ENCODE data around the gene KRT13.

Gene KRT13

GRCh38 chr17:41475421-41475820, 30.0 kb downstream of the KRT13 start:
- no peak for DNase-seq (ENCODE audit: low read depth in 1 of 2, low spot score in 1 of 2)

GRCh38 chr17:41474863-41475262, 30.5 kb downstream of the KRT13 start:
- no peak for DNase-seq (ENCODE audit: low read depth in 1 of 2, low spot score in 1 of 2)

GRCh38 chr17:41468346-41468745, 37.1 kb downstream of the KRT13 start:
- no peak for DNase-seq (ENCODE audit: low read depth in 1 of 2, low spot score in 1 of 2)

- DNase-seq (ENCODE audit: low read depth in 1 of 2, low spot score in 1 of 2) = no peak
These were observed 37.9 kb downstream of the KRT13 start for GRCh38 chr17:41467561-41467960.

GRCh38 chr17:41466988-41467387, 38.4 kb downstream of the KRT13 start, which contains the start of gene KRT32:
TSS of gene KRT32 (minus strand) at chr17:41467386. CDS start at chr17:41467325, 61 bp downstream.
- DNase-seq (ENCODE audit: low read depth in 1 of 2, low spot score in 1 of 2) = no peak

GRCh38 chr17:41464682-41465081, 40.7 kb downstream of the KRT13 start:
- no peak for DNase-seq (ENCODE audit: low read depth in 1 of 2, low spot score in 1 of 2)

- no peak for DNase-seq (ENCODE audit: low read depth in 1 of 2, low spot score in 1 of 2)
These were observed 41.2 kb downstream of the KRT13 start for GRCh38 chr17:41464173-41464572.

GRCh38 chr17:41463746-41464145, 41.7 kb downstream of the KRT13 start:
- no peak for DNase-seq (ENCODE audit: low read depth in 1 of 2, low spot score in 1 of 2)

- no peak for DNase-seq (ENCODE audit: low read depth in 1 of 2, low spot score in 1 of 2)
These were observed 42.7 kb downstream of the KRT13 start for GRCh38 chr17:41462705-41463104.

- DNase-seq (ENCODE audit: low read depth in 1 of 2, low spot score in 1 of 2) = no peak
These were observed 47.7 kb downstream of the KRT13 start for GRCh38 chr17:41457676-41458075.

- DNase-seq (ENCODE audit: low read depth in 1 of 2, low spot score in 1 of 2) = no peak
These were observed 49.2 kb downstream of the KRT13 start for GRCh38 chr17:41456204-41456603.

GRCh38 chr17:41455236-41455635, 50.2 kb downstream of the KRT13 start:
- no peak for DNase-seq (ENCODE audit: low read depth in 1 of 2, low spot score in 1 of 2)

GRCh38 chr17:41453066-41453465, 52.3 kb downstream of the KRT13 start:
- no peak for DNase-seq (ENCODE audit: low read depth in 1 of 2, low spot score in 1 of 2)

- no peak for DNase-seq (ENCODE audit: low read depth in 1 of 2, low spot score in 1 of 2)
These were observed 53.1 kb downstream of the KRT13 start for GRCh38 chr17:41452281-41452680.

- no peak for DNase-seq (ENCODE audit: low read depth in 1 of 2, low spot score in 1 of 2)
These were observed 54.2 kb downstream of the KRT13 start for GRCh38 chr17:41451154-41451728.
